HepG2 (cell line): Measurements from ENCODE around the gene RNGTT. TPM values are rescaled to one million over a fixed set of nuclear protein-coding genes. Genes with fewer than 3 reads are reported as not detected.

ENCODE experiments used
- ATAC-seq: fragments of 200-7000 bp; cut with Tn5 transposase; 3 replicates; pipeline ENCODE4 v1.9.1; 2020; ENCODE audit warnings: mild to moderate bottlenecking, moderate library complexity
- BruUV-seq: library from RNA; stranded (reverse); fragments of 400-500 nt; replicated peaks from 2 replicates; lab custom pipeline; 2021; lab: Mats Ljungman, UMichigan
- CTCF ChIA-PET: fragments of 300-600 bp; formaldehyde crosslinking; extraction: SDS; loops from one replicate; lab custom pipeline; 2021; ENCODE audit warnings: low total read pairs, inconsistent platforms, low intra/inter-chr PET ratio; lab: Yijun Ruan, JAX
- POLR2A ChIA-PET: fragments of 350-600 bp; sonication (Branson Sonifier 250); formaldehyde crosslinking; loops from one replicate; lab custom pipeline; 2020; ENCODE audit warnings: antibody characterized with exemption, inconsistent platforms; lab: Yijun Ruan, JAX
- DNase-seq: peaks from one replicate; pipeline ENCODE4 v3.0.0-alpha.2; 2015; ENCODE audit warnings: low spot score
- FAIRE-seq: peaks from 3 replicates; lab custom pipeline; 2011; peaks lifted over from hg19 to GRCh38; lab: Jason Lieb, UNC
- H2AFZ ChIP-seq: one replicate; pipeline ENCODE4 v1.6.1; 2011; ENCODE audit warnings: low read length, inconsistent platforms
- H3K27ac ChIP-seq: fragments of 300-600 bp; 3 replicates; pipeline ENCODE4 v1.8.0; 2011; ENCODE audit warnings: mixed run types, mild to moderate bottlenecking, mixed read lengths, low read length, inconsistent platforms; ENCODE audit not compliant: insufficient read depth; ENCODE audit errors: extremely low read length
- H3K27me3 ChIP-seq, 2 experiments: fragments of 200-600 bp in 1 of 2; 2 replicates in 1 of 2; 3 replicates in 1 of 2; pipeline versions ENCODE4 v1.6.0 to v1.8.0; 2011; ENCODE audit warnings: low read length in 2 of 2, mild to moderate bottlenecking in 2 of 2, moderate library complexity in 2 of 2, inconsistent platforms in 1 of 2; ENCODE audit not compliant: insufficient read depth in 2 of 2, control insufficient read depth in 1 of 2
- H3K36me3 ChIP-seq, 2 experiments: fragments of 200-600 bp in 1 of 2; replicated peaks in 1 of 2; 2 replicates in 1 of 2; 3 replicates in 1 of 2; pipeline versions ENCODE4 v1.5.1 to v1.8.0; 2011; ENCODE audit warnings: low read length in 2 of 2, inconsistent platforms in 1 of 2; ENCODE audit not compliant: insufficient read depth in 2 of 2, control insufficient read depth in 1 of 2
- H3K4me1 ChIP-seq: 2 replicates; pipeline ENCODE4 v1.5.1; 2012; ENCODE audit warnings: low read length, inconsistent platforms; ENCODE audit not compliant: insufficient read depth
- H3K4me2 ChIP-seq: 2 replicates; pipeline ENCODE4 v1.6.0; 2011; ENCODE audit warnings: low read depth, low read length, inconsistent platforms
- H3K4me3 ChIP-seq, 3 experiments: fragments of 200-600 bp in 1 of 3; sonication (generic), shearing (Covaris generic) in 1 of 3; replicated peaks in 1 of 3; 2 replicates each; pipeline ENCODE4 v1.5.1; 2011 to 2016; ENCODE audit warnings: low read length in 3 of 3, inconsistent platforms in 2 of 3, low read depth in 2 of 3, mild to moderate bottlenecking in 2 of 3, control low read depth in 1 of 3, mixed read lengths in 1 of 3; ENCODE audit not compliant: insufficient read depth in 1 of 3
- H3K79me2 ChIP-seq: one replicate; pipeline ENCODE4 v1.6.1; 2011; ENCODE audit warnings: low read length, inconsistent platforms; ENCODE audit not compliant: insufficient read depth
- H3K9ac ChIP-seq: 2 replicates; pipeline ENCODE4 v1.6.0; 2011; ENCODE audit warnings: mild to moderate bottlenecking, low read depth, low read length, inconsistent platforms; ENCODE audit not compliant: insufficient read depth
- H3K9me3 ChIP-seq: 2 replicates; pipeline ENCODE4 v1.5.1; 2012; ENCODE audit warnings: mild to moderate bottlenecking, low read length
- H4K20me1 ChIP-seq: 2 replicates; pipeline ENCODE4 v1.6.0; 2011; ENCODE audit warnings: inconsistent platforms, mild to moderate bottlenecking, low read length, moderate library complexity; ENCODE audit not compliant: insufficient read depth
- ARNTL ChIP-seq: sonication (generic); formaldehyde crosslinking; IDR thresholded peaks from 2 replicates; pipeline ENCODE4 v1.4.0; 2020; ENCODE audit warnings: mild to moderate bottlenecking, missing genetic modification reagents
- HNF4G ChIP-seq, 2 experiments: sonication (generic) in 1 of 2; formaldehyde crosslinking in 1 of 2; IDR thresholded peaks; 2 replicates each; pipeline versions ENCODE4 v1.4.0 to v1.6.1; 2011 to 2020; ENCODE audit warnings: borderline replicate concordance in 2 of 2, low read depth in 2 of 2, mild to moderate bottlenecking in 2 of 2, low read length in 1 of 2, missing genetic modification reagents in 1 of 2, moderate library complexity in 1 of 2
- KIAA2018 ChIP-seq: sonication (generic); formaldehyde crosslinking; IDR thresholded peaks from 2 replicates; pipeline ENCODE4 v1.5.0; 2020; ENCODE audit warnings: mild to moderate bottlenecking, missing genetic modification reagents, borderline replicate concordance
- SYNCRIP ChIP-seq: fragments of 200-400 bp; formaldehyde crosslinking; IDR thresholded peaks from 2 replicates; pipeline ENCODE4 v1.6.1; 2018; ENCODE audit warnings: mild to moderate bottlenecking, low read depth, low read length; ENCODE audit not compliant: insufficient read depth
- ZNF34 ChIP-seq: sonication (generic); formaldehyde crosslinking; IDR thresholded peaks from 2 replicates; pipeline ENCODE4 v1.4.0; 2020; ENCODE audit warnings: mild to moderate bottlenecking, missing genetic modification reagents, borderline replicate concordance
- ZNF562 ChIP-seq: sonication (generic); formaldehyde crosslinking; IDR thresholded peaks from 2 replicates; pipeline ENCODE4 v1.8.0; 2022; ENCODE audit warnings: missing genetic modification reagents, borderline replicate concordance
- WGBS: methylation state at CpG from one replicate; pipeline ENCODE4 v1.1.6; 2017; ENCODE audit warnings: low lambda C conversion rate; 5-methylcytosine and 5-hydroxymethylcytosine counted together
- in situ Hi-C: cut with HindIII; loops from 2 replicates; pipeline ENCODE4 v1.10.0; 2017; ENCODE audit warnings: low pct_unique_long_range_greater_than_20kb; ENCODE audit not compliant: extremely low pct_ligation_motif_present
- intact Hi-C: fragments of 100-400 bp; cut with micrococcal nuclease; formaldehyde crosslinking; loops from one replicate; pipeline ENCODE4 v1.10.0; 2022; ENCODE audit not compliant: unreplicated experiment
- polyA plus RNA-seq, 8 experiments: library from polyadenylated mRNA; depleted of rRNA in 3 of 8; stranded (reverse) in 7 of 8; unstranded in 1 of 8; fragments of >200 nt; fragmentation: Illumina TruSeq in 4 of 8; extraction: Trizol in 4 of 8; gene quantifications; 2 replicates each; pipeline versions ENCODE4 v1.2.1 to v1.2.3, GENCODE V29; 2011 to 2016; ENCODE audit warnings: low read depth in 4 of 8, missing spikeins in 1 of 8, mixed read lengths in 1 of 8; ENCODE audit not compliant: insufficient read depth in 1 of 8
- total RNA-seq, 5 experiments: library from RNA; depleted of rRNA; stranded (reverse); fragments of >200 nt; fragmentation: Illumina TruSeq; extraction: Trizol; gene quantifications; 2 replicates each; pipeline ENCODE4 v1.2.3, GENCODE V29; 2016; ENCODE audit warnings: low read depth in 1 of 5
- TF ChIP-seq, protein P1 (sequence below): sonication (generic); formaldehyde crosslinking; IDR thresholded peaks from 2 replicates; pipeline ENCODE4 v1.8.0; 2022; ENCODE audit warnings: mild to moderate bottlenecking, missing genetic modification reagents, borderline replicate concordance

The RNGTT gene
- total and polyA plus RNA-seq, 2 of the 13 experiments (the other 11 are each of a cell fraction or from before 2014, with no cell fraction given), result 6.0 to 22.6 TPM

GRCh38 chr6:88810701-88811100 is 152.7 kb downstream of the RNGTT start:
- Histone ChIP-seq H3K79me2 (no peaks in the 10 kb centered on the region), H3K4me2 (no peak overlapping the region), H2AFZ (no peak overlapping the region), H3K27ac (no peak overlapping the region), H3K36me3 (no peaks in the 10 kb centered on the region), H3K4me3 (no peak overlapping the region), H3K9me3 (no peaks in the 10 kb centered on the region), H3K27me3 (no peaks in the 10 kb centered on the region), H3K9ac (no peak overlapping the region), H4K20me1 (no peaks in the 10 kb centered on the region; the same call in 1 of the 2 replicates), H3K4me1 (peaks cover 17% of the 10 kb centered on the region)
- no peak for TF ChIP-seq SYNCRIP
- TF ChIP-seq ARNTL (CRISPR knock-in tag), result no peak
- no peak for TF ChIP-seq KIAA2018
- no peak for TF ChIP-seq HNF4G (IDR thresholded peaks at IDR 0.05; ENCODE audit: borderline replicate concordance, low read depth, low read length)
- TF ChIP-seq HNF4G (CRISPR knock-in tag; IDR thresholded peaks at IDR 0.05; ENCODE audit: borderline replicate concordance, low read depth), result no peak
- TF ChIP-seq, protein P1, sequence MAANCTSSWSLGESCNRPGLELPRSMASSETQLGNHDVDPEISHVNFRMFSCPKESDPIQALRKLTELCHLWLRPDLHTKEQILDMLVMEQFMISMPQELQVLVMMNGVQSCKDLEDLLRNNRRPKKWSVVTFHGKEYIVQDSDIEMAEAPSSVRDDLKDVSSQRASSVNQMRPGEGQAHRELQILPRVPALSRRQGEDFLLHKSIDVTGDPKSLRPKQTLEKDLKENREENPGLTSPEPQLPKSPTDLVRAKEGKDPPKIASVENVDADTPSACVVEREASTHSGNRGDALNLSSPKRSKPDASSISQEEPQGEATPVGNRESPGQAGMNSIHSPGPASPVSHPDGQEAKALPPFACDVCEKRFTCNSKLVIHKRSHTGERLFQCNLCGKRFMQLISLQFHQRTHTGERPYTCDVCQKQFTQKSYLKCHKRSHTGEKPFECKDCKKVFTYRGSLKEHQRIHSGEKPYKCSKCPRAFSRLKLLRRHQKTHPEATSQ (CRISPR knock-in tag), result no peak
- TF ChIP-seq ZNF562 (CRISPR knock-in tag), result no peak
- no peak for TF ChIP-seq ZNF34
- 89% methylated on average over 1 of the region's 1 CpG for WGBS
- DNase-seq (no peak), FAIRE-seq (no peak), ATAC-seq (no peak)
- intact Hi-C loops, result no loop called here
- ChIA-PET CTCF (no interaction called here), POLR2A (no interaction called here)
- in situ Hi-C loops, result no loop called here
- BruUV-seq, result no TSS peak
